HTR-8/SVneo (cell line): ENCODE data around the gene SBF2.
A peak's percentile ranks its signal among the peaks of the same experiment; 100 is the strongest.
"Not testable (repeated sequence)": the region's sequence is repeated elsewhere in the genome, so short reads cannot be mapped to it uniquely, and the experiment has no call there.

ENCODE experiments used
- DNase-seq: peaks from one replicate; pipeline ENCODE4 v3.0.0; 2011; ENCODE audit warnings: low spot score, mixed read lengths; ENCODE audit not compliant: insufficient read length
- FAIRE-seq: peaks from 2 replicates; lab custom pipeline; 2011; peaks lifted over from hg19 to GRCh38; lab: Jason Lieb, UNC

SBF2 gene

GRCh38 chr11:10087923-10088225 lies 206.1 kb downstream of the SBF2 start:
- FAIRE-seq, DNase-seq: not testable (repeated sequence)

GRCh38 chr11:10087186-10087922 lies 206.7 kb downstream of the SBF2 start:
- DNase-seq (no peak), FAIRE-seq (no peak)

- DNase-seq (no peak), FAIRE-seq (no peak)
Measured at GRCh38 chr11:10080138-10080537, 213.9 kb downstream of the SBF2 start.

- FAIRE-seq (peak; percentile 60), DNase-seq (peak; percentile 6)
Measured at GRCh38 chr11:10076458-10077141, 217.4 kb downstream of the SBF2 start.

GRCh38 chr11:10075141-10075540 lies 218.9 kb downstream of the SBF2 start:
- peak; percentile 46 for FAIRE-seq

GRCh38 chr11:10072841-10073240 lies 221.2 kb downstream of the SBF2 start:
- DNase-seq (no peak), FAIRE-seq (no peak)

More at GRCh38 chr11:10075141-10075540, 218.9 kb downstream of the SBF2 start:
- no peak for DNase-seq

GRCh38 chr11:10072142-10072541 lies 221.9 kb downstream of the SBF2 start:
- FAIRE-seq = no peak
- DNase-seq = no peak

- FAIRE-seq = no peak
- no peak for DNase-seq
Measured at GRCh38 chr11:10067629-10068300, 226.3 kb downstream of the SBF2 start.

- DNase-seq (no peak), FAIRE-seq (no peak)
Measured at GRCh38 chr11:10066441-10066840, 227.6 kb downstream of the SBF2 start.

GRCh38 chr11:10064828-10065227 lies 229.2 kb downstream of the SBF2 start:
- FAIRE-seq = no peak
- DNase-seq = no peak

GRCh38 chr11:10058356-10058755 lies 235.7 kb downstream of the SBF2 start:
- no peak for DNase-seq
- no peak for FAIRE-seq

GRCh38 chr11:10051868-10052586 lies 242.0 kb downstream of the SBF2 start:
- DNase-seq (no peak), FAIRE-seq (no peak)

- FAIRE-seq = peak; percentile 40
- no peak for DNase-seq
Measured at GRCh38 chr11:10050561-10050960, 243.5 kb downstream of the SBF2 start.

GRCh38 chr11:10049756-10050155 lies 244.3 kb downstream of the SBF2 start:
- DNase-seq (no peak), FAIRE-seq (no peak)

- no peak for FAIRE-seq
Measured at GRCh38 chr11:10048350-10048749, 245.7 kb downstream of the SBF2 start.

GRCh38 chr11:10044618-10045017 lies 249.4 kb downstream of the SBF2 start:
- DNase-seq (no peak), FAIRE-seq (no peak)

More at GRCh38 chr11:10048350-10048749, 245.7 kb downstream of the SBF2 start:
- DNase-seq = no peak

GRCh38 chr11:10042699-10043098 lies 251.3 kb downstream of the SBF2 start:
- FAIRE-seq = no peak
- no peak for DNase-seq

- FAIRE-seq (no peak), DNase-seq (no peak)
Measured at GRCh38 chr11:10041748-10042446, 252.1 kb downstream of the SBF2 start.

- no peak for DNase-seq
- no peak for FAIRE-seq
Measured at GRCh38 chr11:10041332-10041731, 252.7 kb downstream of the SBF2 start.
